Keratinocyte (primary cell): ENCODE measurements around the gene G6PC1.

Source experiments
- EZH2 ChIP-seq: IDR thresholded peaks from one replicate; pipeline ENCODE4 v1.6.1; 2012; ENCODE audit warnings: inconsistent platforms, mild to moderate bottlenecking, low read length, moderate library complexity
- TF ChIP-seq, protein P1 (sequence below), 3 experiments: IDR thresholded peaks in 1 of 3; conservative IDR thresholded peaks in 1 of 3; optimal IDR thresholded peaks in 1 of 3; 2 replicates in 2 of 3; 3 replicates in 1 of 3; pipeline versions ENCODE3 to v1.5.1; 2011; ENCODE audit warnings: low read length in 3 of 3, mild to moderate bottlenecking in 3 of 3, moderate library complexity in 2 of 3, control low read depth in 1 of 3, inconsistent platforms in 1 of 3; ENCODE audit not compliant: insufficient read depth in 2 of 3; ENCODE audit errors: extremely low read depth in 1 of 3

DNA sequence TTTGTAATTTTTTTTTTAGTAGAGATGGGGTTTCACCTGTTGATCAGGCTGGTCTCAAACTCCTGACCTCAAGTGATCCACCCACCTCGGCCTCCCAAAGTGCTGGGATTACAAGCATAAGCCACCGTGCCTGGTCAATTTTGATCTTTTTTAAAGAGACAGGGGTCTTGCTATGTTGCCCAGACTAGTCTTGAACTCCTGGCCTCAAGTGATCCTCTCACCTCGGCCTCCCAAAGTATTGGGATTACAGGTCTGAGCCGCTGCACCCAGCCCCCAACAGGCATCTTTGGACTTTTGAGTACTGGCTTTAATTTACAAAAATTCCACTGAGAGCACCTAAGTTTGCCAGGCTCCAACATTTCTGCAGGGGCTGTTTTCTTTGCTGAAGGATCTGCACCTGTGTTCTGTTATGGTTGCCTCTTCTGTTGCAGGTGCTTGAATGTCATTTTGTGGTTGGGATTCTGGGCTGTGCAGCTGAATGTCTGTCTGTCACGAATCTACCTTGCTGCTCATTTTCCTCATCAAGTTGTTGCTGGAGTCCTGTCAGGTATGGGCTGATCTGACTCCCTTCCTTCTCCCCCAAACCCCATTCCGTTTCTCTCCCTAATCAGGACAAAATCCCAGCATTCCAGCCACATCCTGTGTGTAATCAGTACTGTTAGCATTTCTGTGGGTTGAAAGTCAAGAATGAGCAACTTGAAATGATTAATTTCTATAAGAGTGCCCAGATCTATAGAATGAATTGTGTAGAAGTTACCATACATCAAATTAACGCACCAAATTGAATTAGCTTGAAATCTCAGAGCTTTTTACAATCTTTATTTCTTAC, 8.5 kb downstream of the G6PC1 start:
- TF ChIP-seq, protein P1, sequence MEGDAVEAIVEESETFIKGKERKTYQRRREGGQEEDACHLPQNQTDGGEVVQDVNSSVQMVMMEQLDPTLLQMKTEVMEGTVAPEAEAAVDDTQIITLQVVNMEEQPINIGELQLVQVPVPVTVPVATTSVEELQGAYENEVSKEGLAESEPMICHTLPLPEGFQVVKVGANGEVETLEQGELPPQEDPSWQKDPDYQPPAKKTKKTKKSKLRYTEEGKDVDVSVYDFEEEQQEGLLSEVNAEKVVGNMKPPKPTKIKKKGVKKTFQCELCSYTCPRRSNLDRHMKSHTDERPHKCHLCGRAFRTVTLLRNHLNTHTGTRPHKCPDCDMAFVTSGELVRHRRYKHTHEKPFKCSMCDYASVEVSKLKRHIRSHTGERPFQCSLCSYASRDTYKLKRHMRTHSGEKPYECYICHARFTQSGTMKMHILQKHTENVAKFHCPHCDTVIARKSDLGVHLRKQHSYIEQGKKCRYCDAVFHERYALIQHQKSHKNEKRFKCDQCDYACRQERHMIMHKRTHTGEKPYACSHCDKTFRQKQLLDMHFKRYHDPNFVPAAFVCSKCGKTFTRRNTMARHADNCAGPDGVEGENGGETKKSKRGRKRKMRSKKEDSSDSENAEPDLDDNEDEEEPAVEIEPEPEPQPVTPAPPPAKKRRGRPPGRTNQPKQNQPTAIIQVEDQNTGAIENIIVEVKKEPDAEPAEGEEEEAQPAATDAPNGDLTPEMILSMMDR (optimal IDR thresholded peaks at IDR 0.05 in 1 of 3, IDR thresholded peaks at IDR 0.05 in 1 of 3, conservative IDR thresholded peaks at IDR 0.05 in 1 of 3; ENCODE audit: extremely low read depth in 1 of 3, insufficient read depth in 2 of 3, low read length in 3 of 3): no peak
- no peak for TF ChIP-seq EZH2
